ENCODE results near the gene BRCA1.
A peak's percentile ranks its signal among the peaks of the same experiment; 100 is the strongest.
"Not testable (repeated sequence)": the region's sequence is repeated elsewhere in the genome, so short reads cannot be mapped to it uniquely, and the experiment has no call there.

BRCA1 gene

DNA sequence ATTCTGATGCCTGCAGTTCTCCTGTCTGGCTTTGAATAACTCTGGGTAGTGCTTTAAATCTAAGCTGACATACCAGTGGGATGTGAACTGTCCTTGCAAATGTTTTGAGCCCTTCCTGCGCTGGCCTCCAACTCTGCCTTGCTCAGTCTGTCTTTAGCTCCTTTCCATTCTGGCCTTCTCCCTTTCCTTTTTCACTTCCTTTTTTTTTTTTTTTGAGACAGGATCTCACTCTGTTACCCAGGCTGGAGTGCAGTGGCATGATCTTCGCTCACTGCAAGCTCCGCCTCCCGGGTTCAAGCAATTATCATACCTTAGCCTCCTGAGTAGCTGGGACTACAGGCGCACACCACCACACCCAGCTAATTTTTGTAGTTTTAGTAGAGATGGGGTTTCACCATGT lies 8.3 kb upstream of the BRCA1 start:
- not testable (repeated sequence) for DNase-seq

DNA sequence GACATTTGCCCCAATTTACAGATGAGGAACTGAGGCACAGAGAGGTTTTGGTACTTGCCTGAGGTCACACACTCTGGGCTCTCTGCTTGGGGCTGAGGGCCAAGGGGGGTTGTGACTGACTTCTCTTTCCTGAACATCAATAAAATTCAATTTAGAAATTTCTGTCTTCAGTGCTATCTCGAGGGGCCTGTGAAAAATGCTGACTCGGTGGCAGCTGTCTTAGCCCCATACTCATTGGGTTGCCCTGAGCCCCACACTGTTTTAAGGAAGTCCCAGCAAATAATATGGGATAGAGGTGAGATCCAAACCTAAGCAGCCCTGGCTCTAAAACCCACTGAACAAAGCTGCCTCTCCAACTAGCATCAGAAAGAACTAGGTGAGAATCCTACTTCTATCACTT lies 7.0 kb upstream of the BRCA1 start:
- DNase-seq = no peak

DNA sequence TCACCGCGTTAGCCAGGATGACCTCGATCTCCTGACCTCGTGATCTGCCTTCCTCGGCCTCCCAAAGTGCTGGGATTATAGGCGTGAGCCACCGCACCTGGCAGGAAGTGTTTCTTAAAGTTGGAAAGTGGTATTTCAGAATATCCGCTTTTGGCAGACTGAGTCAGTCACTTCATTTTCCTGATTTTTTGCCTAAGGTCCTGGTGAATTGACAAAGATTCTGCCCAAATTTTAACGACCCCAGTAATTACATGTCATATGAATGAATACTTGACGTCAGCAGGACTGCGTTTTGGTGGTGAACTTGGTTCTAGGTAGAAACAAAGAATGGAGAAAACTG lies 4.5 kb upstream of the BRCA1 start:
- no peak for DNase-seq

DNA sequence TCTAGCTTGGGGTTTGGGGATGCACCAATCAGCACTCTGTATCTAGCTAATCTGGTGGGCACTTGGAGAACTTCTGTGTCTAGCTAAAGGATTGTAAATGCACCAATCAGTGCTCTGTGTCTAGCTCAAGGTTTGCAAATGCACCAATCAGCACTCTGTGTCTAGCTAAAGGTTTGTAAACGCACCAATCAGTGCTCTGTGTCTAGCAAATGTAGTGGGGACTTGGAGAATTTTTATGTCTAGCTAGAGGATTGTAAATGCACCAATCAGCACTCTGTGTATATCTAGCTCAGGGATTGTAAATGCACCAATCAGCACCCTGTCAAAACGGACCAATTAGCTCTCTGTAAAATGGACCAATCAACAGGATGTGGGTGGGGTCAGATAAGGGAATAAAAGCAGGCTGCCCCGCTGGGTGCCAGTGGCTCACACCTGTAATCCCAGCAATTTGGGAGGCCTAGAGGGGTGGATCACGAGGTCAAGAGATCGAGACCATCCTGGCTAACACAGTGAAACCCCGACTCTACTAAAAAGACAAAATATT lies 2.2 kb upstream of the BRCA1 start:
- not testable (repeated sequence) for DNase-seq

DNA sequence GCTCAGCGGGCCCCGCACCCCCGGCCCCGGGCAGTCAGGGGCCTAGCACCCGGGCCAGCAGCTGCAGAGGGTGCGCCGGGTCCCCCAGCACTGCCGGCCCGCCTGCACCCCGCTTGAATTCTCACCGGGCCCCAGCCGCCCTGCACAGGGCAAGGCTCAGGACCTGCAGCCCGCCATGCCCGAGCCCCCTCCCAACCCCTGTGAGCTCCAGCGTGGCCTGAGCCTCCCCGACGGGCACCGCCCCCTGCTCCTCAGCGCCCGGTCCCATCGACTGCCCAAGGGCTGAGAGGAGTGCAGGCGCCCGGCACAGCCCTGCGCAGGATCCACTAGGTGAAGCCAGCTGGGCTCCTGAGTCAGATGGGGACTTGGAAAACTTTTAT lies 1.7 kb upstream of the BRCA1 start:
- DNase-seq = no peak

DNA sequence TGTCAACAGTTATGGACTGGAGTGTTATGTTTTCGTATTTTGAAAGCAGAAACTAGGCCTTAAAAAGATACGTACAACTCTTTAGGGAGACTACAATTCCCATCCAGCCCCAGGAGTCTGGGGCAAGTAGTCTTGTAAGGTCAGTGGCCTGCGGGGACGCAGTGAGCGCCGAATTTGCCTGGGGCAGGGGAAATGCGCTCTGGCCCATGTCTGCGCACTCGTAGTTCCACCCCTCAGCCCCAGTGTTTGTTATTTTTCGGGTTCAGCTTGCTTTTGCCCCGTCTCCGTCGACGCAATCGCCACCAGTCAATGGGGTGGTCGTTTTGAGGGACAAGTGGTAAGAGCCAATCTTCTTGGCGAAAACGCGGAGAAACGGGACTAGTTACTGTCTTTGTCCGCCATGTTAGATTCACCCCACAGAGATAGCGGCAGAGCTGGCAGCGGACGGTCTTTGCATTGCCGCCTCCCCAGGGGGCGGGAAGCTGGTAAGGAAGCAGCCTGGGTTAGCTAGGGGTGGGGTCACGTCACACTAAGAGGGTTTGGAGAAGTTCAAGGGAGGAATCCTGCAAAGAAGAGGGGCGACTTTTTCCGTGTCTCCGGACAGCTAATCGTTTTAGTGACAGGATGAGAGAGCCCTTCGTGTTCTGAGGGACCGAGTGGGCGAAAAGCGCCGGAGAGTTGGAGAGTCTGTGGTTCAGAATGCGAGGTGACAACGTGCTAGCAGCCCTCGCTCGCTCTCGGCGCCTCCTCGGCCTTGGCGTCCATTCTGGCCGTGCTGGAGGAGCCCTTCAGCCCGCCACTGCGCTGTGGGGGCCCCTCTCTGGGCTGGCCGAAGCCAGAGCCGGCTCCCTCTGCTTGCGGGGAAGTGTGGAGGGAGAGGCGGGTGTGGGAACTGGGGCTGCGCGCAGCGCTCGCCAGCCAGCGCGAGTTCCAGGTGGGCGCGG lies 1.1 kb upstream of the BRCA1 start:
- no peak for DNase-seq

DNA sequence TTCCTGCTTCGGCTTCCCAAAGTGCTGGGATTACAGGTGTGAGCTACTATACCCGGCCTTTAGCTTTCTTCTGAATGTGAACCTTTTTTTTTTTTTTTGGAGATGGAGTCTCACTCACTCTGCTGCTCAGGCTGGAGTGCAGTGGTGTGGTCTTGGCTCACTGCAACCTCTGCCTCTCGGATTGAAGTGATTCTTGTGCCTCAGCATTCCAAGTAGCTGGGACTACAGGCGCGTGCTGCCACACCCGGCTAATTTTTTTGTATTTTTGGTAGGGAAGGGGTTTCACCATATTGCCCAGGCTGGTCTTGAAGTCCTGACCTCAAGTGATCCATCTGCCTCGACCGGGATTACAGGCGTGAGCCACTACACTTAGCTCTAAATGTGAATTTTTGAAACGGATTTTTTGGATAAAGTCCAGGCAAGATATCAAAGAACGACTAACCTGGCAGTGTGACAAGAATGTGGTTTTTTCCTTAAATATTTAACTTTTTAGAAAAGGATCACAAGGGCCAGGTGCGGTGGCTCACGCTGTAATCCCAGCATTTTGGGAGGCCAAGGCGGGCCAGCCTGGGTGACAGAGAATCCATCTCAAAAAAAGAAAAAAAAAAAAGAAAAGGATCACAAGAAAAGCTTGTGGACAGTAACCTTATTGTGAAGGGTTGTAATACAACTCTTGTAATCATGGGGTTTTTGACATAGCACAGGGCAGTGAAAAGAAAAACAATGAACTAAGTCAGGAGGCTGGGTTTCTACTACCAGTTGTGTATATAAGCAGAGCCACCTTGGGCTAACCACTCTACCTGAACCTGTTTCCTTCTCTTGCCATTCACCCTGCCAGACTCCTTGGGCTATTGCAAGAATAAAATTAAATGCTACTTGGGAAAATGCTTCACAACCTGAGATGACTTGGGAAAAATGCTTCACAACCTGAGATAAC lies 6.2 kb downstream of the BRCA1 start:
- DNase-seq = no peak

DNA sequence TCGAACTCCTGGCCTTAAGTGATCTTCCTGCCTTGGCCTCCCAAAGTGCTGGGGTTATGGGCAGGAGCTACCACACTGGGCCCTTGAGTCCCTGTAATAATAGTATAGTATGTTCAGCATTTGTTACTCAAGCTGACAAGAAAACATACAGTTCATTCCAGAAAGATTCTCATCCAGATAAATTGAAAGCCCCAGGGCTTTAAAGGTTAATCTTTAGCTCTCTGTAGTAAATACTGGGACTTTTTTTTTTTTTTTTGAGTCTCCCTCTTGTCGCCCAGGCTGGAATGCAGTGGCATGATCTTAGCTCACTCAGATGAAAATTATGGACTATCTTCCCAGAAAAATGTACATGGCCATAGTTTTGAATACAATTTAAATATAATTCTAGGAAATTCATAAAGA lies 11.0 kb downstream of the BRCA1 start:
- DNase-seq = no peak

DNA sequence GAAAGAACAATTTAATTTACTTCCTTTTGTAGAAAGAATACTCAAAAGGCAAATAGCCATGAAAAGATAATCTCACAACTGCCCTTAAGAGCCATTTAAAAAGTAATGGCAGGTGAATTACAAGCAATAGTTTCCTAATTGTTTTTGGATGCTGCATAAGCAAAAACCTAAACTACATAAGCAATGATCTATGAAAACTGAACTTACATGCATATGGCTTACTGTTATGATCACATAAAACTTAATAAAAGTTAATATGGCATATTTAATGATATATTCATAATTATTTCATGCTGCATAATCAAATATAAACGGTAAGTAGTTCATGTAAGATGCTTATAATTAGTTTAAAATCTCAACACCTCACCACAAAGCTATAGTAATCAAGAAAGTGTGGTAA lies 18.6 kb downstream of the BRCA1 start:
- no peak for DNase-seq

DNA sequence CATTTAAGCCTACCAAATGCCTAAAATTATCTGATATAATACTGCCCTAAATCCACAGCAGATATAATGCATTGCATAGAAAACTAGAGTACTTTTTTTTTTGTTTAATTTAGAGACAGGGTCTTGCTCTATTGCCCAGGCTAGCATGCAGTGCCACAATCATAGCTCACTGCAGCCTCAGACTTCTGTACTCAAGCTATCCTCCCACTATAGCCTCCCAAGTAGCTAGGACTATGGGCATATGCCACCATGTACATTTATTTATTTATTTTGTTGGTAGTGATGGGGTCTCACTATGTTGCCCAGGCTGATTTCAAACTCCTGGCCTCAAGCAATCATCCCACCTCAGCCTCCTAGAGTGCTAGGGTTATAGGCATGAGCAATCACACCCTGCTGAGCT lies 20.0 kb downstream of the BRCA1 start:
- no peak for DNase-seq

DNA sequence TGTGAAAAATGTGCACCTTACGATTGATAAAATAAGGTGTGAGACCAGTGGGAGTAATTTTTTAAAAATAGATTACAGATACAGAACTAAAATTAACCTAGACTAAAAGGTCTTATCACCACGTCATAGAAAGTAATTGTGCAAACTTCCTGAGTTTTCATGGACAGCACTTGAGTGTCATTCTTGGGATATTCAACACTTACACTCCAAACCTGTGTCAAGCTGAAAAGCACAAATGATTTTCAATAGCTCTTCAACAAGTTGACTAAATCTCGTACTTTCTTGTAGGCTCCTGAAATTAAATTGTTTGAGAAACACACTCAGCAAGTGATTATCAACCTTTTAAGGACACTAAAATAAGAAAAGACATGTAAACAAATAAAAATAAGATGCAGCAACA lies 20.5 kb downstream of the BRCA1 start:
- no peak for DNase-seq

DNA sequence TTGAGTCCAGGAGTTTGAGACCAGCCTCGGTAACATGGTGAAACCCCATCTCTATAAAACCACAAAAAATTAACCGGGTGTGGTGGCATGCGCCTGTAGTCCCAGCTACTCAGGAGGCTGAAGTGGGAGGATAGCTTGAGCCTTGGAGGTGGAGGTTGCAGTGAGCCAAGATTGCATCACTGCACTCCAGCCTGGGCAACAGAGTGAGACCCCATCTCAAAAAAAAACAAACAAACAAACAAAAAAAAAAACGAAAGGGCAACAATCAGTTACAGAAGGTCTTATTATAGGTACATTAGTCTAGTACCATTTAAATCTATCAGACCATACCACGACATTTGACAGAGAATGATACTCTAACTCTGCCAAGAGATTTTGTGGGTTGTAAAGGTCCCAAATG lies 29.8 kb downstream of the BRCA1 start:
- not testable (repeated sequence) for DNase-seq

DNA sequence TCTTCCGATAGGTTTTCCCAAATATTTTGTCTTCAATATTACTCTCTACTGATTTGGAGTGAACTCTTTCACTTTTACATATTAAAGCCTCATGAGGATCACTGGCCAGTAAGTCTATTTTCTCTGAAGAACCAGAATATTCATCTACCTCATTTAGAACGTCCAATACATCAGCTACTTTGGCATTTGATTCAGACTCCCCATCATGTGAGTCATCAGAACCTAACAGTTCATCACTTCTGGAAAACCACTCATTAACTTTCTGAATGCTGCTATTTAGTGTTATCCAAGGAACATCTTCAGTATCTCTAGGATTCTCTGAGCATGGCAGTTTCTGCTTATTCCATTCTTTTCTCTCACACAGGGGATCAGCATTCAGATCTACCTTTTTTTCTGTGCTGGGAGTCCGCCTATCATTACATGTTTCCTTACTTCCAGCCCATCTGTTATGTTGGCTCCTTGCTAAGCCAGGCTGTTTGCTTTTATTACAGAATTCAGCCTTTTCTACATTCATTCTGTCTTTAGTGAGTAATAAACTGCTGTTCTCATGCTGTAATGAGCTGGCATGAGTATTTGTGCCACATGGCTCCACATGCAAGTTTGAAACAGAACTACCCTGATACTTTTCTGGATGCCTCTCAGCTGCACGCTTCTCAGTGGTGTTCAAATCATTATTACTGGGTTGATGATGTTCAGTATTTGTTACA lies 30.9 kb downstream of the BRCA1 start:
- peak; percentile 6 for DNase-seq

DNA sequence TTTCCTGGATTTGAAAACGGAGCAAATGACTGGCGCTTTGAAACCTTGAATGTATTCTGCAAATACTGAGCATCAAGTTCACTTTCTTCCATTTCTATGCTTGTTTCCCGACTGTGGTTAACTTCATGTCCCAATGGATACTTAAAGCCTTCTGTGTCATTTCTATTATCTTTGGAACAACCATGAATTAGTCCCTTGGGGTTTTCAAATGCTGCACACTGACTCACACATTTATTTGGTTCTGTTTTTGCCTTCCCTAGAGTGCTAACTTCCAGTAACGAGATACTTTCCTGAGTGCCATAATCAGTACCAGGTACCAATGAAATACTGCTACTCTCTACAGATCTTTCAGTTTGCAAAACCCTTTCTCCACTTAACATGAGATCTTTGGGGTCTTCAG lies 32.3 kb downstream of the BRCA1 start:
- DNase-seq = no peak

DNA sequence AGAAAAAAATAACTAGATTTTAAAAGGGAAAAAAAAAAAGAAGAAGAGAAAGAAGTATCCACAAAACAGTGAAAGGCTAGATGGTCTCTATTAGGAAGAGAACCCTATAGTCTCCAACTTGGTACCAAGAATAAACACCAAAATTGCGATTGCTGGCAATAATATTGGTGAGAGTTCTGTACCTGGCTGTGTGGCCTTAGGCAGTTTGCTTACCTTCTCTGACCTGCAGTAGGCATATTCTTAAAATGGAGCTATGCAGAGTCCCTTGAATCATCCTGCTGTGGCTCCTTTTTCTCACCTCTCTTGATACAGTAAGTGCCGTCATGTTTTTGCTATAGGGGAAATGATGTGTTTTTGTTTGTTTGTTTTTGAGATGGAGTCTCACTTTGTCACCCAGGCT lies 35.1 kb downstream of the BRCA1 start:
- DNase-seq = no peak

DNA sequence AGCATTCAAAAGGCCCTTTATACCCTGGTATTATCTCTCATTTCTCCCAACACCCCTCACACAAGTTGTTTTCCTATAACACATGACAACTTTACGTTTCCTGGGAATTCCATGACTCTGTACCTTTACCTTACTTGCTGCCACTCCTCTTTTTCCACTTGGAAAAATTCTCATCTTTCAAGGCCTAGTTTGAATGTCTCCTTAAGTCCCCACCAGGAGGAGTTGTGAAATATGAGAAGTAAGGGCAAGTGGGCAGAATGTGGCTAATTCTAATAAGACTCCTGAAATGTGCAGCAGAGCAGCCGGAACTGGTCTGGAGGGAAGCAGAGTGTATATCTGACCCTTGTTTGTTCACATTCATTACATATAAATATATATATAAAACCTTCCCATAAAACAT lies 39.7 kb downstream of the BRCA1 start:
- DNase-seq = no peak

DNA sequence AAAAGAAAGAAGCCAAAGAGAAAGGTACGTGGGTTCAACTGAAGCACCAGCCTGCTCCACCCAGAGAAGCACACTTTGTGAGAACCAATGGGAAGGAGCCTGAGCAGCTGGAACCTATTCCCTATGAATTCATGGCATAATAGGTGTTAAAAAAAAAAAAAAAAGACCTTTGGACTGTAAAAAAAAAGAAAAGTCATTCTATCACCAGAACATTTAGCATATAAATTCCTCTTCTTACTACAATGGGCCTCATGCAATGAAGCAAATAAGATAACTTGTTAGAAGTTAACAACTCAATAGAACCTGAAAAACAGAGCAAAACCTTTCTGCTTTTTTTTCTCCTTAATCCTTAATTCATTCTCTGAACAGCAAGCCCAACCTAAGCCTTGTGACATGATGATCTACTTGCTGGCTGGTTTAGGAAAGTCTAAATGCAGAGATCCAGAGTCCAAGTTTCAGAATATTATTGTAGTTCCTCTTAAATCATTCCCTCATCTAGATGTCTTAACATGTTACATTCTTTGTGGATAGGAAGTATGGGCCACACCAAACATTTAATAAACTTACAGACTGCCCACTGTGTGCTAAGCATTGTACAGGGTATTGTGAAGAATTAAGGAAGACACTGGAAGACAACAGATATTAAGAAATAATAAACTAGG lies 45.4 kb downstream of the BRCA1 start:
- DNase-seq = no peak

DNA sequence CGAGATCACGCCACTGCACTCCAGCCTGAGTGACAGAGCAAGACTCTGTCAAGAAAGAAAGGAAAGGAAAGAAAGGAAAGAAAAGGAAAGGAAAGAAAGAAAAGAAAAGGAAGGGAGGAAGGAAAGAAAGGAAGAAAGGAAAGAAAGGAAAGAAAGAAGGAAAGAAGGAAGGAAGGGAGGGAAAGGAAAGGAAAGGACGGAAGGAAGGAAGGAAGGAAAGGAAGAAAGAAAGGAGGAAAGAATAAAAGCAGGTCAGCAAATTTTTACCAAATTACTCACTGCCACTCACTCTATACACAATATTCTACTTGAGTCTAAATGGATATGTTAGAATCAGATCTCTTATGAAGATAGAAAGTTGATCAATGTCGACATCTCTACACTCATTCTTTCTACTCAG lies 50.3 kb downstream of the BRCA1 start:
- no peak for DNase-seq

DNA sequence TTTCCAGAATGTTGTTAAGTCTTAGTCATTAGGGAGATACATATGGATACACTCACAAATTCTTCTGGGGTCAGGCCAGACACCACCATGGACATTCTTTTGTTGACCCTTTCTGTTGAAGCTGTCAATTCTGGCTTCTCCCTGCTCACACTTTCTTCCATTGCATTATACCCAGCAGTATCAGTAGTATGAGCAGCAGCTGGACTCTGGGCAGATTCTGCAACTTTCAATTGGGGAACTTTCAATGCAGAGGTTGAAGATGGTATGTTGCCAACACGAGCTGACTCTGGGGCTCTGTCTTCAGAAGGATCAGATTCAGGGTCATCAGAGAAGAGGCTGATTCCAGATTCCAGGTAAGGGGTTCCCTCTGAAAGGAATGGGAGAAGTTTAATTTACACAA lies 54.3 kb downstream of the BRCA1 start:
- no peak for DNase-seq

DNA sequence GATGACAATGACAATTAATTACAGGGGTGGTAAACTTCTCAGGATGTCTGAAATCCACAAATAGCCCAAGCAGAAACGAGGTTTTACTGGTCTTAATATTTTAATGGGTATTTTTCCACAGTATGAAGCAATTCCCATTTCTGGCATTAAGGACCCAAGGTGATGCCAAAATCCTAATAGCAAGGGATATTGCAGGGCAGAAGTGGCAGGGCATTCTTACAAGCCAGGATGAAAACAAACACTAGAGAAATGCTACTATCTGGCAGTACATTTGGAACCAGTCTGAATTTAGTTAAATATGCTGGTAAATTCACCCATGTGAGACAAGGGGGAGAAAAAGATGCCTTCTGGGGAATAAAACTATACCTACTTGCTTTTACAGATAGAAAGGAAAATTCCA lies 54.9 kb downstream of the BRCA1 start:
- no peak for DNase-seq

DNA sequence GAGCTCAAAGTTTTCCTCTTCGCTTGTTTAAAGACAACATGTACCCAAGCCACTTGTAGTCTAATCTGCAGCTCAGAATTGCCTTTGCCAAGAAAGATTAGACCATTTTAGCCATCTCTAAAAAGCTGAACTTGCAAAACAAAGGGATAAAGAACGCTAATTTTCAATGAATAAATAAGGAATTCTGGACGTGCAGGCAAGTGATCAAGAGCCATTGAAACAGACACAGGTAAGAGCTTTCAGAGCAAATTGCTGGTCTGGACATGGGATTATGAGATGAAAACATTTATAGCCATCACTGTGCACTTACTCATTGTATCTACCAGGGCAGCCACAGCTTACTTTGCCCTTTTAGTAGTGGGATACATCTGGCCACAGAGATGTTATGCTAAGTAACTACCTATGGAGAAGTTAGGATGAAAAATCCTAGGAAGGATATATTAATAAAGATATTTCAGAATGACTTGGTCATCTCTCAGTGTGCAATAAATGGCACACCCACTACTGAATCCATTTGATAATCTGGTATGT lies 55.7 kb downstream of the BRCA1 start:
- DNase-seq = no peak
